DMS79 treated with DMSO at 0.1 percent for 48 hours (cell line): ENCODE data around the gene GARS1.
"Not testable (repeated sequence)": the region's sequence is repeated elsewhere in the genome, so short reads cannot be mapped to it uniquely, and the experiment has no call there.

Experiments
- DNase-seq: peaks from one replicate; lab custom pipeline; 2025; lab: John Stamatoyannopoulos, UW

GARS1 gene

DNA sequence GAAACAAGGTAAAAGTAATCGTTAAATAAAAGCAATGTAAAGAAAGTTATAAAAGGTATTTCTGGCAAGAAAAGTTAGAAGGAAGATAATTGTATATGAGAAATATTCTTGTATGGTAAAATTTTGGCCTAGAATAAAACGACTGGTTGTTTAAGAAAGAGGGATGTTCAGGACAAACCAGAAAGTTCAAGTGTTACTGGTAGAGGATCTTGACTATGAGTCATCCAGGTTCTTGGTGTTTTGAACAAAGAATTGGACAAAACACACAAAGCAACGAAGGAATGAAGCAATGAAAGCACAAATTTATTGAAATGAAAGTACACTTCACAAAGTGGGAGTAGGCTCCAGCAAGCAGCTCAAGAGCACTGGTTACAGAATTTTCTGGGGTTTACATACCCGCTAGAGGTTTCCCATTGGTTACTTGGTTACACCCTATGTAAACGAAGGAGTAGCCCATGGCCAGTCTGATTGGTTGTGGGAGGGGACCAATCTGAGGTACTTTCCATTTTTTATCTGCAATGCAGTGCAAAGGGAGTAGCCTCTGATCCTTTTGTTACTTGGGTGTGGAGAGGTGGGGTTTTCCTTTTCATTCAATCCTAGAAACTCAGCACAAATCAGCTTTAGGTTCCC is 22.4 kb upstream of the GARS1 start:
- no peak for DNase-seq

DNA sequence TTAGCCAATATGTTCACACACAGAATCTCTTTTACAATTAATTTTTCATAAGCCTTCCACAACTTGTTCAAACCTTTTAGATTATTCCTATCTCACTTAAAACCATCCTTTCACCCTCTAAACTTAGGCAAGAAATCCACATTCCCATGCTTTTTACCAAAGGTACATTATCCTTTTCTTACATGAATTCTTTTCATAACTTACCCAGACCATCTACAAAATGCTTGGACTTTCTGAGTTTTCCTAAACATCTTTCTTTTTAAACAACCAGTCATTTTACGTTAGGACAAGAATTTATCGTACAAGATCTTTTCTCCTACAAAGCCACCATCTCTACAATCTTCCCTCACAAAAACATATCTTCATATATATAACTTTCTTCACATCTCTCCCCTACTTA is 18.8 kb upstream of the GARS1 start:
- DNase-seq: no peak

DNA sequence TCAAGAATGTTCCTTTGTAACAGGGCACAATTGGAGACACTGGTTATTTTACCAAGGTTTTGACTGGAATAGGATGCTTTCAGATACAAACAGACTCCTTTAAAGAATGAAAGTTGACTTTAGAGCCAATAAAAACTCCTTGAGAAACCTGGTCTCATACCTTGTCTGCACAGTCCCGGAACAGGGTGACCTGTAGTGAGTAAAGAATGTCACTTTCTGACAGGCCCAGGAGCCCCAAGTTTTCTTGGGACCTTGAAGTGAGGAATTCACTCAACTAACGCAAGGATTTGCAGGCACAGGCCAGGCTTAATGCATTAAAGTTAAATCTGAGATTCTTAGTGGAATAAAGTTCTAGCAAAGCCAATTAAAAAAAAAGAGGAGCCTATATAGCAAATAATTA is 11.5 kb upstream of the GARS1 start:
- DNase-seq: no peak

DNA sequence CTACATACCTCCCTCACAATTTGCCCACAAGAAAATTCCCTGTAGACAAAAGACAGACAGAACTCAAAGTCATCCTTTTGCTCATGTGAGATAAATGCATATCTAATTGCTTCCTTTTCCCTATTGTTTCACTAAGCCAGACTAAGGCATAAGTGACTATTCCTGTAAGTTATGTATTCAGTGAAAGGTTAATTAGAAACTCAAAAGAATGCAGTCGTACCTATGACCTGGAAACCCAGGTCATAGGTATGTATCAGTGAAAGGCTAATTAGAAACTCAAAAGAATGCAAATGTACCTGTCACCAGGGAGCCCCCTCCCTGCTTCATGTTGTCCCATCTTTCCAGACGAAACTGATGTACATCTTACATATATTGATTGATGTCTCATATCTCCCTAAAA is 10.3 kb upstream of the GARS1 start:
- DNase-seq: no peak

DNA sequence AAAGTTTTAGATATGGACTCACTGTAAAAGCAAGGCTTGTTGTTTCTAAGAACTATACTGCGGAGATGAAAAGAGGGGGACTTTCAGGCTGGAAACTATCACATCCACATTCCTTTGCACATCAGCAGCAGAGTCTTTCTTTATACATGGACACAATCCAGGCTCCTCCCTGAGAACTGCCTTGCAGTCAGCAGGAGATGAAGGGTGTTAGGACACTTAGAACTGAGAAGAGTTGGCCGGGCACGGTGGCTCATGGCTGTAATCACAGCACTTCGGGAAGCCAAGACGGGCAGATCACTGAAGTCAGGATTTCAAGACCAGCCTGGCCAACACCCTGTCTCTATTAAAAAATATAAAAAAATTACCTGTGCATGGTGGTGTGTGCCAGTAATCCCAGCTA is 9.7 kb upstream of the GARS1 start:
- DNase-seq: no peak

DNA sequence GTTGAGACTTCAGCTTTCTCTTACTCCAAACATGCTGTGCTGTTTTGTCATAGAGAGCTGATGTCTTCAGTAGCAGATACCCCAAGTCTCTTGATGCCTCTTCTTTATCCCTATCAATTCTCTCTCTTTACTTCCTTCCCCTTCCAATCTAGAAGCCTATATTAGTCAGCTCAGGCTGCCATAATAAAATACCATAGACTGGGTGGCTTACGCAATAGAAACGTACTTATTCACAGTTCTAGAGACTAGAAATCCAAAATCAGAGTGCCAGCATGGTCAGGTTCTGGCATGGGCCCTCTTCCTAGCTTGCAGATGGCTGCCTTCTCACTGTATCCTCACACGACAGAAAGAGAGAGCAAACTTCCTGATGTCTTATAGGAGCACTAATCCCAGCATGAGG is 9.0 kb upstream of the GARS1 start:
- no peak for DNase-seq

DNA sequence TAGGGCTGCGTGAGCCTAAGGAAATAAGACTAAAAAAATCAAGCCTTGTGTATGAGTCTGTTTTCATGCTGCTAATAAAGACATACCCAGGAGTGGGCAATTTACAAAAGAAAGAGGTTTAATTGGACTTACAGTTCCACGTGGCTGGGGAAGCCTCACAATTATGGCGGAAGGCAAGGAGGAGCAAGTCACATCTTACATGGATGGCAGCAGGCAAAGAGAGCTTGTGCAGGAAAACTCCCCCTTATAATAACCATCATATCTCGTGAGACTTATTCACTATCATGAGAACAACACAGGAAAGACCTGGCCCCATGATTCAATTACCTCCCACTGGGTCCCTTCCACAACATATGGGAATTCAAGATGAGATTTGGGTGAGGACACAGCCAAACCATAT is 7.1 kb upstream of the GARS1 start:
- not testable (repeated sequence) for DNase-seq

DNA sequence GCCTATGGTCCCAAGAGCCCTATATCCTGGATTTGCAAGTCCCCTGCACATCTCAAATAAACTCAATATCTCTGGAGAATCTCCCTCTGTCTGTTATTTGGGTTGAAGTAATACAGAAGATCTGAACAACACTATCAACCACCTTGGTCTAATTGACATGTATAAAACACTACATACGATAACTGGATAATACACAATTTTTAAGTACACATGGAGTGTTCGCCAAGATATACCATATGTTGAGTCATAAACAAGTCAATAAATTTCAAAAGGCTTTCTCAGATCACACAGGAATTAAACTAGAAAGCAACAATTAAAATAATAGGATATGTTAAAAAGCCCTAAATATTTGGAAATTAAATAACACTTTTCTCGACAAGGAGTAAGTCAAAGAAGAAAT is 5.6 kb upstream of the GARS1 start:
- no peak for DNase-seq

DNA sequence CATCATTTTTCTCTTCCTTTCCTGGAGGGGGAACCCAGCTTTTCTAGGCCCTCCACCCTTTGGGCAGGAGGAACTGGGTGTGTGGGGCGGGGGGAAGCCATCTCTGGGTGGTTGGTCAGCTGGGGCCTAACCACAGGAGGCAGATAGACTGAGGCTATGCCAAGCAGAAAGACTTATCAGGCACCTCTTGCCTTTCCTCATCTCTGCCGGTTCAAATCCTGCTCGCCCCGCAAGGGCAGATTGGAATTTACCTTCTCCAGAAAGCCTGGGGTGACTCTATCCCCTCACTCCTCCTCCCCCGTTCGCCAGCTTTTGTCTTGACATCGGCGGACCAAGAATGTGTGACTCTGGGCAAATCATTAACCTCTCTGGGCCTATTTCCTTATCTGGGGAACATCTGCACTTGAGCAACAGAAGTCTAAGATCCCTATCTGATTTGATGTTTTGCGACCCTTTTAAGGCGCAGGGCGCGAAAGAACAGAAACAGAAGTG is 584 bp upstream of the GARS1 start:
- peak; percentile 68 for DNase-seq

DNA sequence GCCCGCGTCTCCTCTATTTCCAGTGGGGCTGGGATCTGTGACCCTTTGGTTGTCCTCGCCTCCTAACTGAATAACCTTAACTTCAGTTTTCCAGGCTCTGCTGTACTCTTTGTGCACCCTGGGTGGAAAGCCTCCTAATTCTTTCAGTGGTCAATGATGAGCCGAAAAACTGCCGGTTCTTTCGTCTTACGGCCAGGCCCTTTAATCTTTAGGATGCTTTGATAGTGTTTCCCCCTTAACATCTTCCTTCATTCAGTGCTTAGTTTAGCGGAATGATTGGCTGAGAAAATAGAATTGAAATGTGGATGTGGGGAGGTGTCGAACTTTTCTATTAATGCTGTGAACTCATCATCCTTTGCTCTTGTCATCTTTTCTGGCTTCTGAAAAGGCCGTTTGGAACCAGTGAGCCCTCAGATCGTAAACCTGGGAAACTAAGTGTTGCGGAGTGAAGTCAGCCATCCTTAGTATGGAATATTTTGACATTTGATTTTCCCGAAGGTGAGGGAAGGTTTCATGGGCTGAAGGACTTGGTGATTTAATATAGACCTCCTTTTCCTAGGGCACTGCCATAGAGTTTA is 847 bp downstream of the GARS1 start:
- peak; percentile 31 for DNase-seq

DNA sequence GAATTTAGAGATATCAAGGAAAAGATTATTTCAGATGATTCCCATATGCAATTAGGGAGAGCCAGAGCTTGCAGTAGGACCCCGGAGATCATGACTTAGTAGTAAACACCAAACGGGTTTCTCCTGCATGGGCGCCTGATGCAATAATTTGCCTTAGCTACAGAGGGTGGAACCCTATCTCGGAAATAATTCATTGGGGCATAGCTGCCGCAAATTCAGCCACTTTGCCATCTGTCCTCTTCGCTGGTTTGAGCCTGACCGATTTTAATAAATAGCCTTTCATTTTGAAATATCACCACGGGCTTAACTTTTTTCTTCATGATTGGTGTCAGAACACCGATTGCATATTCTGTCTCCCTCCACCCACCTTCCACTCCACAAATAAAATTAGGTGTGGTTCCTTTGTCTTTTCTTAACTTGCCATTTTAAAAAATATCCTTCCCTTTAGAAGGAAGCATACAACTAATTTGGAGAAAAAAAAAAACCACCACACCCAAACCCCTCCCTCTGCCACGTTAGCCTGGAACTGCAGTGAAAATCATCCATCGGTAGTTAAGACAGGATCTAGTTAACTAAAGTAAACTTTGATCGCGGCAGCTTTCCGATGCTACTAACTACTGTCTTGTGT is 1.4 kb downstream of the GARS1 start:
- peak; percentile 31 for DNase-seq

DNA sequence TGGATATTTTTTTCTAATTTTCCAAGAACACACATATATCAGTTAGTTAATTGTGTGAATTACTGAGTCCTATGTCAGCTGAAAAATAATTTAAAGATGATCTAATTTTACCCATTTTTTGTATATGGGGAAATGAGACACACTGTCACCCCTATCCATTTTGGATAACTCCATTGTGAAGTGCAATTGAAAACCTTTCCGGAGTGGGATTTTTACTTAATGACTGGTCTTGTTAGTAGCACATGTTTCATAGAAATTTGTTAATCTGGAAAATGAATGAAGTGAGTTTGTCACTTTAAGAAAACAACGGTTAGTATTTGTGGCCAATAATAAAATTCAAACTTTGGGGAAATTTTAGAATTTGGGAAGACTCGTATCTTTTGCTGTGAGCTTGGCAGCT is 2.0 kb downstream of the GARS1 start:
- DNase-seq: no peak

DNA sequence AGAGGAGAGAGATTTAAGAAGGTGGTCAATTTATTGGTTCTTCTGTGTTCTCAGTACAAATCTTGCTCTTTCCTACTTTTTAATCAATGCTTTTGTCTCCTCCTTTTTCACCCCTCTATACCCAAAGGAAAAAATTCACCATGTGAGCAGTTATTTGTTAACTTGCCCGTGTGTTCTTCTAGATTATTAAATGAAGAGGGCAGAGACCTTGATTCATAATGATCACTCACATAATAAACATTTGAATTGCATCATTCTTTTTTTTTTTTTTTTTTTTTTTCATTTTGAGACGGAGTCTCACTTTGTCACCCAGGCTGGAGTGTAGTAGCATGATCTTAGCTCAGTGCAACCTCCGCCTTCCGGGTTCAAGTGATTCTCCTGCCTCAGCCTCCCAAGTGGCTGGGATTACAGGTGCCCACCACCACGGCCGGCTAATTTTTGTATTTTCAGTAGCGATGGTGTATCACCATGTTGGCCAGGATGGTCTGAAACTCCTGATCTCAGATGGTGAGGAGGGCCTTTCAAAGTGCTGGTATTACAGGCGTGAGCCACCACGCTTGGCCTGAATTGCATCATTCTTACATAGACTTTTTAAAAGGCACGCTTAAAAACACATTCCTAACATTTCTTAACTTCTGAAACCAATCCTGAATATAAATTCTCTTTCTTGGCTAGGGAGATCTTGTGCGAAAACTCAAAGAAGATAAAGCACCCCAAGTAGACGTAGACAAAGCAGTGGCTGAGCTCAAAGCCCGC is 3.6 kb downstream of the GARS1 start:
- DNase-seq: no peak

DNA sequence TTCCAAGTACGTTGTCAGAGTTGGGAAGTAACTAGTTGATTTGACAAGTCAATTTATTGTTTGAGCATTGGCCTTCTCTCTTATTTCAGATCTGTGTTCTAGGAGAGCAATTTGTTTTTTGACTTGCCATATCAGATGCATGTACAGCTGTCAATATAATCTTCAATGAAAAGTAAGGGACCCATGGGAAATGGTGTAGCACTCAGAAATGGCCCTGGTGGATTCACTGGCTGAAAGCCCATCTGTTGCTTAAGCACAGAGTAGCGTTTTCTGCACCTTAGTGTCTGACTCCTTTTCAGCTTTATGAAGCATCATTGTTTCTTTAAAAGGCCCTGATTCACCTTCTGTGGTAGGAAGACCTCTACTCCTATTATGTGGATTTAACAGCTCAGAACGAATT is 10.2 kb downstream of the GARS1 start:
- DNase-seq: no peak

DNA sequence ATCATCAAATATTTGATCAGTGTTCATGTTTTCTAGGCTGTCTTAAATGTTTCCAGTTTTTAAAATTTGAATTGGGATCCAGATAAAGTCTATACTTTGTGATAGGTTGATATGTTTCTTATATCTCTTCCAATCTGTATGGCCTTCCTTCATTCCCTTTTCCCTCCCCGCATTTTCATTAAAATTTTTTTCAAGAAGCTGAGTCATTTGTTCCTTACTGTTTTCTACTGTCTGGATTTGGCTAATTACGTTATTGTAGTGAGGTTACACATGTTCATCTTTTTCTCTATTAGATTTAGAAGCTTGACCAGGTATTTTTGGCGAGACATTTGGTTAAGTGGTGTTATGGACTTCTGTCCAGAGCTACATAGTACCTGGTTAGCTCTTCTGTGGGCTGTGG is 11.2 kb downstream of the GARS1 start:
- no peak for DNase-seq

DNA sequence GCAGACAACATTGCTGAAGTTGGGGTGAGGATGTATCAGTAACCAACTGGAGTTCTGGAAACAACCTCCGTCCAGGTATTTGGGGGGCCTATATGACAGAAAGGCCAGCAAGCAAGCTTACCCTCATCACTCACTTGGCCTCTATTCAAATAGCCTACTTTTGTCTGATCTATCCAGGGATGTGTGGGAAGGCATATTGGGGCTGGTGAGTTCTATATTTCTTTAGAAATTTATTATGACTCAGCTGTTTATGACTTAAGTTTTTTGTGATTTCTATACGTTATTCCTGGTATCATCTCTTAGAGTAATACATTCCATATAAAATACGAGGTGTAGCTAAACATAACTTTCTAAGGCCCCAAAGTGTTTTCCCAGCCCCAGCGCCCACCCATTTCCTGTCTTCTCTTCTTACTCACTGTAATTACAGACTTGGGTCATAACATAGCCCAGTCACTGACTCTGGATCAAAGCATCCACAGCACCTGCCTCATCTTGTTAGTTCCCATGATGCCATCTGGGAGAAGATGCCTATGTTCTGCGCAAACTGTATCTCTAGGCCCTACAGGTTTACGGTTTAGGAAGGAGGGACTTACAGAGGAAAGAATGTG is 18.1 kb downstream of the GARS1 start:
- no peak for DNase-seq

DNA sequence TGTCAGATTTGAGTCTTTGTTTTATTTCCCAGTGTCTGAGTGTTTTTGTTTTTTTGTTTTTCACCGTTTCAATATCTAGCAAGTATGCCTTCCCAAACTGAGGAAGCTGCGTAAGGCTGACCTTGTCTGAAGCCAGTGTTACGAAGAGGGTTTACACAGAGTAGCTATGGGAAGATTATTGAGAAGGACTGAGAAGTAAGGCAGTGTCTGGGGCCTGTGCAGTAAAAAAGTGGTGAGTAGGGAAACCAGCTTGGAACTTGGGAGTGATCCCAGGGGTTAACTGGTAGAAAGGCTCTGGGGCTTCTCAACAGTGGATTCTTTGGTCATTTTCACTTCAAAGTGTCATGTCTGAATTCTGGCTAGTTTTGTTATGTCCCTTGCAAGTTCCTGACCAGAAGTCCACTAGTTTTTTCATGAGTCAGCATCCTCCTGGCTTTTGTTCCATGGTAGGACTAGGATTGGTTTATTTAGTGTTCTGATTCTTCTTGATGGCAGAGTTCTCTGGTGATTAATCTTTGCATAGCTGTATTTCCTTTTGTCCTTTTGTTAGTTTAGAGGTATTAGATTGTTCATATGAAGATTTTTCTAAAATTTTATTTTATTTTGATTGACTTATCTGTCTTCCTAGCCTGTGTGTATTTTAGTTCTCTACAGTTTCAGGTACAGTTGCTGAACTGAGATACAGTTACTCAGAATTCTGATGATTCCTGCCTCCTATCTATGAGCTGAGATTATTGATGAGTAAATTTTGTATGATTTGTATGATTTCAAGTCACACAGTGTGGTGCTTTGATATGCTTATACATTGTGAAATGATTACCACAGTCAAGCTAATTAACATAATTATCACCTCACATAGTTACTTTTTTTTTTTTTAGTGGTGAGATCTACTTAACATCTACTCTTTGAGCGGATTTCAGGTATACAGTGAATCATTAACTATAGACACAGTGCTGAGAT is 19.0 kb downstream of the GARS1 start:
- DNase-seq: no peak

DNA sequence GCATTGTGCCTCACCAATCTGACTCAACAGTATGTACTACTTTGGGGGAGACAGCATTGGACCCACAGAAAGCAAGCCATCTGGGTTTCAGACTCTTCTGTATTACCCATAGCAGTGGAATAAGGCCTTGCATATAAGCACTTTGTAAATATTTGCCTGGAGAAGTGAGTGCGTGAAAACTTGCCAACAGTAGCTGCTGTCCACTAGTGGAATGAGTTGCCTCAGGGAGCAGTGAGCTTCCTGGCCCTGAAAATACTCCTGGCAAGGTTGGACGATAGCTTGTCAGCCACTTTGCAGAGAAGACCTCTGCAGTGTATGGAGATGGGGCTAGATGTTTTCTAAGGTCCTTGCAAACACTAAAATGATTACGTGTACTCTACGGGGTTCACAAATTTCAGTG is 21.6 kb downstream of the GARS1 start:
- DNase-seq: no peak

DNA sequence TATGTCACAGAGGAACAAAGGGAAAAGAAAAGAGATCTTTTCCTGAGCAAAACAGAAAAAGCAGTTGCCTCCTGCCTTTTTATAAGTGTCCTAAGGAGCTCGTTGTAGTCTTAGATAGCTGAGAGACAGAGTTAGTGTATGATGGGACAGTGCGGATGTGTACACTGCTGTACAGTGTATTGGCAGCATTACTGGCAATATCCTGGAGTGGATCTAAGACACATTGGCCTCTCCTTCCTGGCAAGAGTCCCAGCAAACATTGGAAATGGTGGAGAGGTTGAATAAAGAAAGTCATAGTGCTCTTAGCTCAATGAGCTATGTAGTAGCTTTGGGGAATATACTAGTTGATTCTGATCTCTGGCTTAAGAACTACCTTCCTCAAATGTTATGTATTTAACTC is 22.7 kb downstream of the GARS1 start:
- DNase-seq: no peak

DNA sequence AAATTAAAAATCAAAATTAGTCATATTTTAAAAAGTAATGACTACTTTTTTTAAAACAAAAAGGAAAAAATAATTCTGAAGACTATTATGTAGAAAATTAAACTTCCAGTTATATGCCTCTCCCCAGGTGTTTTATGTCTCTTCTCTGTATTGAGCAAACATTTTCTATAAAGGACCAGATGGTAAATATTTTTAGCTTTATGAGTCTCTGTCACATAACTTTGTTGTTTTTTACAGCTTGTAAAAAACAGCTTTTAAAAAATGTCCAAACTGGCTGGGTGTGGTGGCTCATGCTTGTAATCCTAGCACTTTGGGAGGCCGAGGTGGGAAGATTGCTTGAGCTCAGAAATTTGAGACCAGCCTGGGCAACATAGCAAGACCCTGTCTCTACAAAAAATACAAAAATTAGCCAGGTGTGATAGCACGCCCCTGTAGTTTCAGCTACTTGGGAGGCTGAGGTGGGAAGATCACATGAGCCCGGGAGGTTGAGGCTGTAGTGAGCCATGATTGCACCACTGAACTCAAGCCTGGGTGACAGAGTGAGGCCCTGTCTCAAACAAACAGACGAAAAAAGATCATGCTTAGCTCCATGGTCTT is 23.5 kb downstream of the GARS1 start:
- DNase-seq: no peak

DNA sequence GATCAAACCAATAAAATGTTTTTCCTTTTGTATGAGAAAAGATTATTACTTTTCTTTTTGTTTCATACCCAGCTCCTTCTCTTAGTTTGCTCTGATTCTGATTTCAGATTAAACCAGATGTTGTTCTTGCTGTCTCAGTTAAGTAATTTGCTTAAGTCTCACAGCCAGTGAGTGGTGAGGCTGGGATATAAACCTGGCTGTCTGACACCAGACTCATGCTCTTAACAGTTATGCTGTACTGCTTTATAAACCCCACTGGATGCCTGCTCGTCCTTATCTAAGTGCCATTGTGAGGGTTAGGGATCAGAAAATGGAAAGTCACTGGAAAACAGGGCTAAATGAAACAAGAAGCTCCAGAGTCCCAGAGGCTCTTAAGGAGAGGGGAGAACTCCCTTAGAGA is 24.3 kb downstream of the GARS1 start:
- no peak for DNase-seq
